GM12878 (cell line): ENCODE results near the gene IRF9. TPM values are rescaled to one million over a fixed set of nuclear protein-coding genes. Genes with fewer than 3 reads are reported as not detected.

Experiments
- CHD2 ChIP-seq: IDR thresholded peaks from 2 replicates; pipeline ENCODE4 v1.6.1; 2011; ENCODE audit warnings: low read depth, low read length, improper control_type of control experiment, borderline replicate concordance
- CHD4 ChIP-seq: fragments of 200-600 bp; sonication (generic); IDR thresholded peaks from 2 replicates; pipeline ENCODE4 v1.6.1; 2016; ENCODE audit warnings: mild to moderate bottlenecking
- CREM ChIP-seq: IDR thresholded peaks from 2 replicates; pipeline ENCODE4 v1.6.1; 2014; ENCODE audit warnings: antibody characterized with exemption, low read depth
- EP300 ChIP-seq, 2 experiments: fragments of 150-350 bp in 1 of 2; IDR thresholded peaks; 2 replicates each; pipeline ENCODE4 v1.6.1; 2011 to 2012; ENCODE audit warnings: low read depth in 2 of 2, low read length in 2 of 2, borderline replicate concordance in 1 of 2, improper control_type of control experiment in 1 of 2, inconsistent platforms in 1 of 2; ENCODE audit not compliant: control insufficient read depth in 1 of 2
- HDAC2 ChIP-seq: fragments of 200-600 bp; sonication (generic); IDR thresholded peaks from 2 replicates; pipeline ENCODE4 v1.6.1; 2017
- JUNB ChIP-seq: IDR thresholded peaks from 2 replicates; pipeline ENCODE4 v1.6.1; 2016; ENCODE audit warnings: antibody characterized with exemption, mild to moderate bottlenecking
- PAX8 ChIP-seq: fragments of 450-650 bp; IDR thresholded peaks from 2 replicates; pipeline ENCODE4 v1.6.1; 2017; ENCODE audit warnings: mild to moderate bottlenecking, moderate library complexity
- POU2F2 ChIP-seq: IDR thresholded peaks from 3 replicates; pipeline ENCODE4 v1.6.1; 2011; ENCODE audit warnings: low read depth, mild to moderate bottlenecking, low read length, borderline replicate concordance
- SIN3A ChIP-seq: IDR thresholded peaks from 2 replicates; pipeline ENCODE4 v1.6.1; 2012; ENCODE audit warnings: low read depth, low read length, improper control_type of control experiment
- SKIL ChIP-seq: fragments of 450-650 bp; IDR thresholded peaks from 2 replicates; pipeline ENCODE4 v1.6.1; 2017; ENCODE audit warnings: mild to moderate bottlenecking, low read depth, inconsistent platforms; ENCODE audit not compliant: poor library complexity, severe bottlenecking
- SMAD1 ChIP-seq: fragments of 450-650 bp; IDR thresholded peaks from 2 replicates; pipeline ENCODE4 v1.6.1; 2018; ENCODE audit warnings: mild to moderate bottlenecking, low read depth; ENCODE audit not compliant: partially characterized antibody
- SMC3 ChIP-seq: IDR thresholded peaks from 2 replicates; pipeline ENCODE4 v1.6.1; 2011; ENCODE audit warnings: low read length, improper control_type of control experiment, borderline replicate concordance
- TCF12 ChIP-seq: IDR thresholded peaks from 2 replicates; pipeline ENCODE4 v1.6.1; 2011; ENCODE audit warnings: low read depth, mild to moderate bottlenecking, low read length
- USF1 ChIP-seq: IDR thresholded peaks from 2 replicates; pipeline ENCODE4 v1.6.1; 2011; ENCODE audit warnings: borderline replicate concordance, low read depth, mild to moderate bottlenecking, moderate library complexity, mixed read lengths, low read length; ENCODE audit not compliant: insufficient read depth; ENCODE audit errors: extremely low read length
- ZBED1 ChIP-seq: IDR thresholded peaks from 2 replicates; pipeline ENCODE4 v1.6.1; 2016; ENCODE audit warnings: borderline replicate concordance
- ZNF207 ChIP-seq: fragments of 450-650 bp; IDR thresholded peaks from 2 replicates; pipeline ENCODE4 v1.6.1; 2014; ENCODE audit warnings: antibody characterized with exemption, mild to moderate bottlenecking, borderline replicate concordance
- polyA plus RNA-seq, 11 experiments: library from polyadenylated mRNA; depleted of rRNA in 4 of 11; unstranded in 6 of 11; stranded (reverse) in 5 of 11; fragments of >200 nt; fragmentation: Nextera tagmentation in 4 of 11; fragmentation: Illumina TruSeq in 1 of 11; extraction: Ambion mirVana in 4 of 11; extraction: Trizol in 1 of 11; gene quantifications; 1 replicate in 1 of 11; 2 replicates in 10 of 11; pipeline versions ENCODE4 v1.2.1 to v1.2.3, GENCODE V29; 2011 to 2016; ENCODE audit warnings: inconsistent platforms in 2 of 11, missing spikeins in 2 of 11, low read depth in 1 of 11
- total RNA-seq, 4 experiments: library from RNA; depleted of rRNA in 3 of 4; stranded (reverse); fragments of >200 nt in 3 of 4; fragmentation: Illumina TruSeq in 1 of 4; extraction: Trizol in 1 of 4; gene quantifications; 2 replicates each; pipeline versions ENCODE4 v1.2.1 to v1.2.3, GENCODE V29; 2013 to 2021
- TF ChIP-seq, protein P1 (sequence below): fragments of 450-650 bp; IDR thresholded peaks from 2 replicates; pipeline ENCODE4 v1.6.1; 2017; ENCODE audit warnings: antibody characterized with exemption, mild to moderate bottlenecking, moderate library complexity
- TF ChIP-seq, protein P2 (sequence below): IDR thresholded peaks from 2 replicates; pipeline ENCODE4 v1.6.1; 2011; ENCODE audit warnings: low read depth, low read length, improper control_type of control experiment, borderline replicate concordance

IRF9 gene
- total and polyA plus RNA-seq, 10 of the 15 experiments (the other 5 are each of a cell fraction or from before 2014, with no cell fraction given), result 47.6 to 234 (median 148) TPM

- TF ChIP-seq, protein P1, sequence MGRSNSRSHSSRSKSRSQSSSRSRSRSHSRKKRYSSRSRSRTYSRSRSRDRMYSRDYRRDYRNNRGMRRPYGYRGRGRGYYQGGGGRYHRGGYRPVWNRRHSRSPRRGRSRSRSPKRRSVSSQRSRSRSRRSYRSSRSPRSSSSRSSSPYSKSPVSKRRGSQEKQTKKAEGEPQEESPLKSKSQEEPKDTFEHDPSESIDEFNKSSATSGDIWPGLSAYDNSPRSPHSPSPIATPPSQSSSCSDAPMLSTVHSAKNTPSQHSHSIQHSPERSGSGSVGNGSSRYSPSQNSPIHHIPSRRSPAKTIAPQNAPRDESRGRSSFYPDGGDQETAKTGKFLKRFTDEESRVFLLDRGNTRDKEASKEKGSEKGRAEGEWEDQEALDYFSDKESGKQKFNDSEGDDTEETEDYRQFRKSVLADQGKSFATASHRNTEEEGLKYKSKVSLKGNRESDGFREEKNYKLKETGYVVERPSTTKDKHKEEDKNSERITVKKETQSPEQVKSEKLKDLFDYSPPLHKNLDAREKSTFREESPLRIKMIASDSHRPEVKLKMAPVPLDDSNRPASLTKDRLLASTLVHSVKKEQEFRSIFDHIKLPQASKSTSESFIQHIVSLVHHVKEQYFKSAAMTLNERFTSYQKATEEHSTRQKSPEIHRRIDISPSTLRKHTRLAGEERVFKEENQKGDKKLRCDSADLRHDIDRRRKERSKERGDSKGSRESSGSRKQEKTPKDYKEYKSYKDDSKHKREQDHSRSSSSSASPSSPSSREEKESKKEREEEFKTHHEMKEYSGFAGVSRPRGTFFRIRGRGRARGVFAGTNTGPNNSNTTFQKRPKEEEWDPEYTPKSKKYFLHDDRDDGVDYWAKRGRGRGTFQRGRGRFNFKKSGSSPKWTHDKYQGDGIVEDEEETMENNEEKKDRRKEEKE, result no peak
- TF ChIP-seq SMAD1 (no peak), PAX8 (no peak), CHD4 (no peak), HDAC2 (no peak), CHD2 (peak; percentile 89), USF1 (peak; percentile 85), TCF12 (peak; percentile 80), POU2F2 (peak; percentile 98), SKIL (peak; percentile 37), SIN3A (peak; percentile 99), ZBED1 (peak; percentile 38; the same call in 1 of the 2 replicates), ZNF207 (peak; percentile 97), JUNB (no peak), CREM (peak; percentile 85), SMC3 (peak; percentile 26; the same call in 1 of the 2 replicates), EP300 (IDR thresholded peaks at IDR 0.05; ENCODE audit: borderline replicate concordance in 1 of 2, control insufficient read depth in 1 of 2, low read depth in 2 of 2, low read length in 2 of 2) (peak in 1 of 2 experiments; percentile 70; a peak in 2 of 4 replicates)
- TF ChIP-seq, protein P2, sequence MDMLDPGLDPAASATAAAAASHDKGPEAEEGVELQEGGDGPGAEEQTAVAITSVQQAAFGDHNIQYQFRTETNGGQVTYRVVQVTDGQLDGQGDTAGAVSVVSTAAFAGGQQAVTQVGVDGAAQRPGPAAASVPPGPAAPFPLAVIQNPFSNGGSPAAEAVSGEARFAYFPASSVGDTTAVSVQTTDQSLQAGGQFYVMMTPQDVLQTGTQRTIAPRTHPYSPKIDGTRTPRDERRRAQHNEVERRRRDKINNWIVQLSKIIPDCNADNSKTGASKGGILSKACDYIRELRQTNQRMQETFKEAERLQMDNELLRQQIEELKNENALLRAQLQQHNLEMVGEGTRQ, result peak; percentile 82
These were observed 27.4 kb downstream of the IRF9 start, which contains the start of gene IPO4 (continued) for GRCh38 chr14:24188251-24189058.
